ENCODE measurements around the gene FBH1.
"Not testable (repeated sequence)": the region's sequence is repeated elsewhere in the genome, so short reads cannot be mapped to it uniquely, and the experiment has no call there.

Gene FBH1

DNA sequence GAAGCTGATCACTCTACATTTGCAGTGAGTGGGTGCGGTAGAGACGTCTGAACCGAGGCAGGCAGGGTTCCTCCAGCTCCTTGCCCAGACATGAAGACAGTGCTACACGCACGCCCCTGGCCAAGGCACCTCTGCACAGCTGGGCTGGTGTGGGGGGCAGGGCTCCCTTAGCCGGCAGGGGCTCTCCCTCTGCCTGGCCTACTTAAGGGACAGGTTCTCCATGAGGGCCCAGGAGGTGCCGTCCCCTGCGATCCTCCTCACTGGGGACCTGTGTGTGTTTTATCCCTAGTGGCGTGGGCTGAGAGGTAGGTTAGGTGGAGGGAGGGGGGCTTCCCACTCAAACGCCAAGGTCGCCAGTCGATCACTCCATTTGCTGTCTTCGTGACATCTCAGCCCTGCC lies 52.0 kb downstream of the FBH1 start:
- no peak overlapping the region for H3K4me3 ChIP-seq (ENCODE audit: low read length)
- DNase-seq (ENCODE audit: low read depth): no peak
- TF ChIP-seq, protein P1, sequence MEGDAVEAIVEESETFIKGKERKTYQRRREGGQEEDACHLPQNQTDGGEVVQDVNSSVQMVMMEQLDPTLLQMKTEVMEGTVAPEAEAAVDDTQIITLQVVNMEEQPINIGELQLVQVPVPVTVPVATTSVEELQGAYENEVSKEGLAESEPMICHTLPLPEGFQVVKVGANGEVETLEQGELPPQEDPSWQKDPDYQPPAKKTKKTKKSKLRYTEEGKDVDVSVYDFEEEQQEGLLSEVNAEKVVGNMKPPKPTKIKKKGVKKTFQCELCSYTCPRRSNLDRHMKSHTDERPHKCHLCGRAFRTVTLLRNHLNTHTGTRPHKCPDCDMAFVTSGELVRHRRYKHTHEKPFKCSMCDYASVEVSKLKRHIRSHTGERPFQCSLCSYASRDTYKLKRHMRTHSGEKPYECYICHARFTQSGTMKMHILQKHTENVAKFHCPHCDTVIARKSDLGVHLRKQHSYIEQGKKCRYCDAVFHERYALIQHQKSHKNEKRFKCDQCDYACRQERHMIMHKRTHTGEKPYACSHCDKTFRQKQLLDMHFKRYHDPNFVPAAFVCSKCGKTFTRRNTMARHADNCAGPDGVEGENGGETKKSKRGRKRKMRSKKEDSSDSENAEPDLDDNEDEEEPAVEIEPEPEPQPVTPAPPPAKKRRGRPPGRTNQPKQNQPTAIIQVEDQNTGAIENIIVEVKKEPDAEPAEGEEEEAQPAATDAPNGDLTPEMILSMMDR (conservative IDR thresholded peaks at IDR 0.05; ENCODE audit: low read depth, low read length): no peak

DNA sequence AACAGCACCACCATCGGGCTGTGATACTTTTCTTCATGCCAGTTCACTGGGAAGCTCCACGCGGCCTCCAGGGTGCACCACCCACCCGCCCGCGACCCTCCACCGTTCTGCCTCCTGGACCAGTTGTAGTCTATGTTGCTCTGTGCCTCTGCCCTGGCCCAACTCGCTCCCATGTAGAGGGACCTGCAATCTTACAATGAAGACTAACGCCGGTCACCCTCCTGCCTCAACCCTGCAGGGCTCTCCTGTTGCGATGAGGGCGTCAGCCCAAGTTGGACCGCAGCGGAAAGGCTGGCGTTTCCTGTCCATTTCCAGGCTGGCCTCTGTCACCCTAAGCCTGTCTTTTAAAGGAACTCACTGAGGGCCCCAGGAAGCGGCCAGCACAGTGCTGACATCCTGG lies 52.4 kb downstream of the FBH1 start:
- TF ChIP-seq, protein P1 (conservative IDR thresholded peaks at IDR 0.05; ENCODE audit: low read depth, low read length): no peak
- no peak for DNase-seq (ENCODE audit: low read depth)
- no peak overlapping the region for H3K4me3 ChIP-seq (ENCODE audit: low read length)

DNA sequence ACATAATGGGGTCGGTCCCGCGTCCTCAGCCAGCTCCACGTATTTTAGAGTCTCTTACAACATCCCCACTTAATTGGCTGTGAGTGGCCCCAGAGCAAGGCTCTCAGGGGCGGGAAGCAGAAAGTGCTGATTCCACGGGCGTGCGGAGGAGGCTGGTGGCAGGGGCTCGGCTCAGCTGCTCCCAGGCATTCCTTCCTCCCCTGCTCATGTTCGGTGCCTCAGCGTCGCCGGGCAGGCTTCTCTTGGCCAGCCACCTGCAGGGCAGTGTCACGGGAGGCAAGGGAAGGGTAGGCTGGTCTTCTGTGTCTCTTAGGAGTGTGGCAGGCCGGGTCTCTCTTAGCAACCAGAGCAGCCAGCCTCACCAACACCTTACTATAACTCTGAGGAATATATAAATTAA lies 53.5 kb downstream of the FBH1 start:
- DNase-seq (ENCODE audit: low read depth): peak; percentile 37
- H3K4me3 ChIP-seq (ENCODE audit: low read length): no peak overlapping the region
- TF ChIP-seq, protein P1 (conservative IDR thresholded peaks at IDR 0.05; ENCODE audit: low read depth, low read length): no peak

DNA sequence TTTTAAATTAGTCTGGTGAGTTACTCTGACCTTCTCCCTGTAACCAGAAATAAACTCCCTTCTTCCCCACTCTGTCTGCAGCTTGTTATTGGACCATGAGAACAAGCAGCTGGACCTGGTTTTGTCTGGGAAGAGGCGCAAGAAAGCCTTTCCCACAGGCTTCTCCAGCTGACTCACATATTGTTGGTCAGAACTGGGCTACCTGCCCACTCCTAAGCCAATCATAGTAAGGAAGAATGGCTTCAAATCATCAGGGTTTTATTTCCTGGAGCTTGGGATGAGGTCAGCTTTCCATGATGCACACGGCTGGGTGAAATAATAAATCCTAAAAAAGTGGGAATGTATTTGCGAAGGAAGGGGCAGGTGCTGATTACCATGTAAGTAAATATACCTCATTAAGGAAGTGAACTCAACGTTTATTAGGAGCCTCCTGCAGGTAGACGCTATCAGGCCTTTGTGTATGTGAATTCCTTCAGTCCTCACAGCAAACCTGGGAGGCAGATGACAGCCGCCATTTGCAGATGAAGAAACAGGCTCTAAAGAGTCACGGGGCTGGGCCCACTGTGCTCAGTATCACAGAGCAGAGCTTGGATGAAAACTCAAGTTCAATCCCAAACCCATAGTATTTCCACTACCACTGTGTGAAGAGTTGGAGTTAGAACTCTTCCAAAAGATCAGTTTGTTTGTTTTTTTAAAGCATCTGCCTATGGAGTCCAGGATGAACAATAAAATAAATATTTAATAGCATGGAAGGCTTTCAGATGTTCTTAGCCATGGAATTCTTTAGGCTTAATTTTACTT lies 54.5 kb downstream of the FBH1 start:
- TF ChIP-seq, protein P1 (conservative IDR thresholded peaks at IDR 0.05; ENCODE audit: low read depth, low read length): no peak
- no peak overlapping the region for H3K4me3 ChIP-seq (ENCODE audit: low read length)
- peak; percentile 97 for DNase-seq (ENCODE audit: low read depth)

DNA sequence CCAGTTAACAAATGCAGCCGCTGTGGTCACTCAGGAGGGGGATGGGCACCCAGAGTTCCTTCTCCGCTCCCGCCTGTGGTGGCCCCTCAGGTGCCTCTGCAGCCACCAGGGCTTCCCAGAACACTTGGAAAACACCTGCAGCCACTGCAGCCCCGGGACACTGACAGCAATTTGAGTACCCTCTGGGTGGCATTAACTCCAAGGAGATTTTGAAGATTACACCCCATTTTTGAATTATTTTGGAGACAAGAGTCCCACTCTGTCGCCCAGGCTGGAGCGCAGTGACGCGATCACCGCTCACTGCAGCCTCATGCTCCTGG lies 55.1 kb downstream of the FBH1 start:
- H3K4me3 ChIP-seq (ENCODE audit: low read length): no peak overlapping the region
- TF ChIP-seq, protein P1 (conservative IDR thresholded peaks at IDR 0.05; ENCODE audit: low read depth, low read length): no peak

DNA sequence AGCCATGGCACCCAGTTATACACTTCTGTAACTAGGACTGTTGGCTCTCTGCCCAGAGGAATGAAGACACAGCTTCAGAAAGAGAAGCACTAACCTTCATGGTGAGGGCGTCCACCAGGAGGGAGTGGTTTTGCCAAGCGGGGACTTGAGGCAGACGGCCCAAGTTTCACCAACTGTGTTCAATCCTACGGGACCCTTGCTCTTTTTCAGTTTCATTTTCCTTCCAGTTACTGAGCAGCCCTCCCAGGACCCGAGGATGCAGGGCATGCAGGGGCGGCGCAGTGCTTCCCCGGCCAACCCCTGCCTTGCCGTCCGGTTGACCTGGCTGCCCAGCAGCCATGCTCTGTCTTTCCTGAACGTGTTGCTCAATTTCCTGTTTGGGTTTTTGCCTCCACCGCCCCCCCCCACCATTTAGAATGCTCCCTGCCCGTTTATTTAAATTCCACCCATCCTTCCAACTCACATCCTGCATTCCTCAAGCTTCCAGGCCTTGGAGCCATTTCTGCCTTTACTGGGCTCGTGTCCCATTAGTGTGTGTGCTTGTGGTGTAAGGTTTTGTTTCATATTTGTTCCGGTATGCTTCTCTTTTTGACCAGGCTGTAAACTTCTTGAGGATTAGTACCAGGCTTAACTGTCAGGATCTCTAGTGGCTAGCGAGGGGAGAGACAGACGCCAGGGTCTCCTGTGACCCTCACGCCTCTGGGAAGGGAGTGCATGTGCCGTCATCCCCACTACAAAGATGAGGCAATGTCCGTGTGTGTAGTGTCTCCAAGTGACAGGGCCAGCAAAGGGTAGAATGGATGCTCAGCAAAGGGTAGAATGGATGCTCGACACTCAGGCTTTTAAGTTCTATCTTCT lies 55.7 kb downstream of the FBH1 start:
- TF ChIP-seq, protein P1 (conservative IDR thresholded peaks at IDR 0.05; ENCODE audit: low read depth, low read length): no peak
- DNase-seq (ENCODE audit: low read depth): peak; percentile 36
- no peak overlapping the region for H3K4me3 ChIP-seq (ENCODE audit: low read length)

More for the DNA sequence above, 55.1 kb downstream of the FBH1 start:
- no peak for DNase-seq (ENCODE audit: low read depth)

DNA sequence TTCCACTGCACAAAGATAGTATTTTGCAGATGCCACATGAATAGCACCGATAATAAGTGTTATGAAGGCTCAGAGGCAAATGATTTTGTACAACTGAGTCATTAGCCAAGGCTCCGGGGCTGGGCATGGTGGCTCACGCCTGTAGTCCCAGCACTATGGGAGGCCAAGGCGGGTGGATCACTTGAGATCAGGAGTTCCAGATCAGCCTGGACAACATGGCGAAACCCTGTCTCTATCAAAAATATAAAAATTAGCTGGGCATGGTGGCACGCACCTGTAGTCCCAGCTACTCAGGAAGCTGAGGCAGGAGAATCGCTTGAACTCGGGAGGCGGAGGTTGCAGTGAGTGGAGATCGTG lies 56.4 kb downstream of the FBH1 start:
- H3K4me3 ChIP-seq (ENCODE audit: low read length); DNase-seq (ENCODE audit: low read depth): not testable (repeated sequence)
